Astrocyte (in vitro differentiated cells and primary cell): ENCODE measurements around the gene CORIN.

Source experiments
- CTCF ChIP-seq: IDR thresholded peaks from 2 replicates; pipeline ENCODE4 v1.5.1; 2011; ENCODE audit warnings: low read depth, mild to moderate bottlenecking, inconsistent platforms, low read length, moderate library complexity; ENCODE audit not compliant: insufficient read depth
- EZH2 ChIP-seq: IDR thresholded peaks from 2 replicates; pipeline ENCODE4 v1.6.1; 2012; ENCODE audit warnings: mild to moderate bottlenecking, low read length, inconsistent platforms; ENCODE audit not compliant: insufficient read depth

GRCh38 chr4:47809654-47810203 is 28.1 kb downstream of the CORIN start:
- no peak for TF ChIP-seq EZH2
- TF ChIP-seq CTCF = no peak
